ENCODE results near the gene KIF6.

KIF6 gene

GRCh38 chr6:39339096-39339867 lies 385.9 kb downstream of the KIF6 start:
- Histone ChIP-seq H3K27ac (ENCODE audit: low read depth, low read length, poor library complexity, severe bottlenecking) (no peak overlapping the region), H3K36me3 (ENCODE audit: insufficient read depth, low read length) (no peaks in the 10 kb centered on the region; the same call in 1 of the 2 replicates), H3F3A (ENCODE audit: insufficient read depth, low read length) (no peaks in the 10 kb centered on the region), H3K4me2 (ENCODE audit: low read length) (no peak overlapping the region), H3K4me1 (ENCODE audit: insufficient read depth, low read length, severe bottlenecking) (no peaks in the 10 kb centered on the region), H3K9me2 (ENCODE audit: low read depth, low read length) (no peaks in the 10 kb centered on the region), H3K9ac (ENCODE audit: low read length) (no peak overlapping the region), H4K20me1 (ENCODE audit: insufficient read depth, low read length) (no peaks in the 10 kb centered on the region), H3K79me2 (ENCODE audit: insufficient read depth, low read length) (no peaks in the 10 kb centered on the region), H3K4me3 (ENCODE audit: low read depth, low read length, poor library complexity, severe bottlenecking) (no peak overlapping the region), H3K9me3 (ENCODE audit: low read length) (no peaks in the 10 kb centered on the region), H3K27me3 (ENCODE audit: insufficient read depth, low read length) (no peaks in the 10 kb centered on the region), H2AFZ (ENCODE audit: low read length) (no peak overlapping the region)
- TF ChIP-seq CTCF (IDR thresholded peaks at IDR 0.05; ENCODE audit: low read length) (no peak), EZH2 (IDR thresholded peaks at IDR 0.05; ENCODE audit: borderline replicate concordance, low read length) (no peak)

GRCh38 chr6:39338397-39338796 lies 386.8 kb downstream of the KIF6 start:
- Histone ChIP-seq H3K79me2 (ENCODE audit: insufficient read depth, low read length) (no peaks in the 10 kb centered on the region), H2AFZ (ENCODE audit: low read length) (no peak overlapping the region), H3F3A (ENCODE audit: insufficient read depth, low read length) (no peaks in the 10 kb centered on the region), H3K4me1 (ENCODE audit: insufficient read depth, low read length, severe bottlenecking) (no peaks in the 10 kb centered on the region), H3K27ac (ENCODE audit: low read depth, low read length, poor library complexity, severe bottlenecking) (no peak overlapping the region), H3K9me2 (ENCODE audit: low read depth, low read length) (no peaks in the 10 kb centered on the region), H3K4me2 (ENCODE audit: low read length) (no peak overlapping the region), H3K36me3 (ENCODE audit: insufficient read depth, low read length) (no peaks in the 10 kb centered on the region), H4K20me1 (ENCODE audit: insufficient read depth, low read length) (no peaks in the 10 kb centered on the region), H3K9me3 (ENCODE audit: low read length) (no peaks in the 10 kb centered on the region), H3K4me3 (ENCODE audit: low read depth, low read length, poor library complexity, severe bottlenecking) (no peak overlapping the region), H3K9ac (ENCODE audit: low read length) (no peak overlapping the region), H3K27me3 (ENCODE audit: insufficient read depth, low read length) (no peaks in the 10 kb centered on the region)
- TF ChIP-seq EZH2 (IDR thresholded peaks at IDR 0.05; ENCODE audit: borderline replicate concordance, low read length) (no peak), CTCF (IDR thresholded peaks at IDR 0.05; ENCODE audit: low read length) (no peak)

GRCh38 chr6:39335780-39336545 lies 389.2 kb downstream of the KIF6 start:
- Histone ChIP-seq H3K79me2 (ENCODE audit: insufficient read depth, low read length) (no peaks in the 10 kb centered on the region), H4K20me1 (ENCODE audit: insufficient read depth, low read length) (no peaks in the 10 kb centered on the region), H3K4me2 (ENCODE audit: low read length) (no peak overlapping the region), H3K4me3 (ENCODE audit: low read depth, low read length, poor library complexity, severe bottlenecking) (no peak overlapping the region), H3K9ac (ENCODE audit: low read length) (no peak overlapping the region), H3K36me3 (ENCODE audit: insufficient read depth, low read length) (no peaks in the 10 kb centered on the region), H3K27ac (ENCODE audit: low read depth, low read length, poor library complexity, severe bottlenecking) (no peak overlapping the region), H3K9me3 (ENCODE audit: low read length) (no peaks in the 10 kb centered on the region), H3F3A (ENCODE audit: insufficient read depth, low read length) (no peaks in the 10 kb centered on the region), H3K4me1 (ENCODE audit: insufficient read depth, low read length, severe bottlenecking) (no peaks in the 10 kb centered on the region), H3K9me2 (ENCODE audit: low read depth, low read length) (no peaks in the 10 kb centered on the region), H3K27me3 (ENCODE audit: insufficient read depth, low read length) (no peaks in the 10 kb centered on the region), H2AFZ (ENCODE audit: low read length) (no peak overlapping the region)
- no peak for TF ChIP-seq EZH2 (IDR thresholded peaks at IDR 0.05; ENCODE audit: borderline replicate concordance, low read length)
- no peak for TF ChIP-seq CTCF (IDR thresholded peaks at IDR 0.05; ENCODE audit: low read length)

Measured in OCI-LY1 (cell line).